HG02642 (cell line): ENCODE measurements around the gene SLC16A3.
"Not testable (repeated sequence)": the region's sequence is repeated elsewhere in the genome, so short reads cannot be mapped to it uniquely, and the experiment has no call there.

ENCODE experiments used
- ATAC-seq: cut with Tn5 transposase; IDR thresholded peaks from one replicate; pipeline ENCODE4 v1.9.1; 2021; ENCODE audit warnings: mild to moderate bottlenecking; ENCODE audit not compliant: unreplicated experiment, poor library complexity

Gene SLC16A3

DNA sequence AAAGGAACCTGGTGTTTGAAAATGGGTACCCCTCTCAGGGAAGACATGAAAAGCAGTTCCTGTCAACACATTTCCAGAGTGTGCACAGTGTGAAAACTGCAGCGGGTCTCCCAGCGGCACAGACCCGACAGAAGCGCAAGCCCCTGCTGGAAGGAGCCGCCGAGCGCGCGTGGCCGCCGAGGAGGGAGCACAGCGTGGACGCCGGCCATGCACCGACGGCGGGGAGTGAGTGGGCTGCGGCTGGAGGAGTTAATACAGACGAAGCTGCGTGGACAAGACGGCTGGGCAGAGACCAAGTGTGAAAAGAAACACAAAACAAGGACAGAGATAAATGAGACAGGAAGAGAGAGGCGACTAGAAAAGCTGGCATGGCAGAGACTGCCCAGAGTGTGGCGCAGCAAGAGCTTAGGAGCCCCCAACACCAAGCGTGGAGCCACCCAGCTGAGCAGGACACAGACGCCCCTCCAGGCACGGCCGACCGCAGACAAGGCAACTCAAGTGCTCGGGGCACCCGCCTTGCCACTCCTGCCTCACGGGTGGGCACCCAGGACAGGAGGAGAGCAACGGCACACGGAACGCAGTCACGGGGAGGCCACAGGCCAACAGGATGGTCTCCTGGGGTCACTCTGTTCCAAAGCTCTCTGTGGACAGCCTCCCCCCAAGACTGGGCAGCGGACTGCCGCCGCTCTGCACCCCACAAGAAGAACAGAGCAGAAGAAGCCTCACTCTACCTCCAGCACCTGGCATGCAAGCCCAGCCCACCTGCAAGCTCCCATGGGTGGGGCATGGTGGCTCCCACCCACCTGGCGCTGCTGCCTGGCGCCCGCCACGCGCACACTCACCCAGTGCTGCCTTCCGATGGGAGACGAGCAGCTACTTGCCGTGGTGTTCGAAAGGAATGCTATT is 16.5 kb downstream of the SLC16A3 start:
- ATAC-seq: no peak

DNA sequence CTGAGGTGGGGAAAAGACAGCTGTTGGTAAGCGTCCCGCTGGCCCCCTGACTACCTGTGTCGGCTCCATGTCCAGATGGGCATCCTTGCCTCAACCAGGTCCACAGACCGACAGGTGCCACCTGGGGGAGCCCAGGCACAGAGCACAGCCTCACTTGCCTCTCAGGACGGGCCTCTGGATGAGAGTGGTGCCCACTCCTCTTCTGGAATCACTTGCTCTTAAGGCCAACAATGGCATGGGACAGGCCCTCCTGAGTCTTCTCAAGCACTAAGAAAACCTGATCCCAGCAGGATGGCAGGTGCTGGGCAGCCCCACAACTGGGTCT is 17.2 kb downstream of the SLC16A3 start:
- no peak for ATAC-seq

DNA sequence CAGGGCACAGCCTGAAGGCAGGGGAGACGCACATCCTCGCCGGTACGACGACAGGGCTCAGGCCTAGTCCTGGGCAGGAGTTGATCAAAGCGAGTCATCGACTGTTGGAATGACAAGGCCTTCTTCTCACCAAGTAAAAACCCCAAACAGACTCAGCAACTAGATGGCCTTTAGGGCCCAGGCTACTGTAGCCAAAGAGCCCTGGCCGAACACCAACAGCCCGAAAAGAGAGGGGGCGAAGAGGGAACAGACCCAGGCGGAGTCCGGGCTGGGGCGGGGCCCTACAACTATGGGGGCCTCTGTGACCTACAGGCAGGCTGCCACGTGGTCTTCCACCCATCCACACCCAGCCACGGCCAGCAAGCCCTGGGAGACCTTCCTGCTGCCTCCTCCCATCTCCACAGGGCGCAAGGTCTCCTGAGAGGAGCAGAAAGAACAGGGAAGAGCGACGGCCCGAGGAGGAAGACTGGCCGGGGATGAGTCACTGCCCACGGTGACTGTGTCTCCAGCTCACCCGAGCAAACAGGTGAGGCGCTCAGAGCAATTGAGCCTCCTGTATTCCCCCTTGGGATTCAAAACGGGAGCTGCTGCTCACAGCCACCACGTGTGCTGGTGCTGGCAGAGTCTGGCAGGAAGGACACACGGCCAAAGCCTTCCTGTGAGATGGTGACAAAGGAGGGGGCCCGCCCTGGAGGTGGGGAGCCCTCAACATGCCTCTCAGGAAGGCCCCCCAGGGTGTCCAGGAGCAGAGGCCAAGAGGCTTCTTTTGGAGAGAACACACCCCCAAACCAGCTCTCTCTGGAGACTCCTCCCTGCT is 17.7 kb downstream of the SLC16A3 start:
- no peak for ATAC-seq

DNA sequence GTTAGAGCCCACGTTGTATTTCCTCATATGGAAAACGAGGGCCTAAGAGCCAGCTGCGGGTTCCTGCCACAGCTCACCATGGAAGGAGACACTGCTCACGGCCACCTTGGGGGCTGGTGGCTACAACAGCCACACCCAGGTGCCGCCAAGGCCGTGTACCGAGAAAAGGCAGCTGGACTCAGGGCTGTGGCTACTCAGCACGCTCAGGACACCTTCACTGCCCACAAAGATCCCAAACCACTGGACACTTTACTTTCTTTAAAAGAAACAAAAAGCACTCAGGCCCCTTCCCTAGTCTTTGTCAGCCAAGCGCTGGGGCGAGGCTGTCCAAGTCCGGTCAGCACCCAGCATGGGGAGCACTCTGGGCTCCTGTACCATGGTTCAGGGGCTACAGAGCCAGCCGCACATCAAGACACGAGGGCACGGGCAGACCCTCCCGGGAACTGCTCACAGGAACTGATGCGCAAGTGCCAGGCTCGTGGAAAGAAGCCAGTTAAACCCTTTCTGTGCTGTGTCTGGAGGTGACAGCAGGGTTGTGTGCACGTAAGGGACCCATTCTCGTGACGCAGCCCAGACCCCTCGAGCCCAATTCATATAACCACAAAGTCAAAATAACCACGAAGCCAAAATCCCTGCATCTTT is 18.5 kb downstream of the SLC16A3 start:
- ATAC-seq: no peak

DNA sequence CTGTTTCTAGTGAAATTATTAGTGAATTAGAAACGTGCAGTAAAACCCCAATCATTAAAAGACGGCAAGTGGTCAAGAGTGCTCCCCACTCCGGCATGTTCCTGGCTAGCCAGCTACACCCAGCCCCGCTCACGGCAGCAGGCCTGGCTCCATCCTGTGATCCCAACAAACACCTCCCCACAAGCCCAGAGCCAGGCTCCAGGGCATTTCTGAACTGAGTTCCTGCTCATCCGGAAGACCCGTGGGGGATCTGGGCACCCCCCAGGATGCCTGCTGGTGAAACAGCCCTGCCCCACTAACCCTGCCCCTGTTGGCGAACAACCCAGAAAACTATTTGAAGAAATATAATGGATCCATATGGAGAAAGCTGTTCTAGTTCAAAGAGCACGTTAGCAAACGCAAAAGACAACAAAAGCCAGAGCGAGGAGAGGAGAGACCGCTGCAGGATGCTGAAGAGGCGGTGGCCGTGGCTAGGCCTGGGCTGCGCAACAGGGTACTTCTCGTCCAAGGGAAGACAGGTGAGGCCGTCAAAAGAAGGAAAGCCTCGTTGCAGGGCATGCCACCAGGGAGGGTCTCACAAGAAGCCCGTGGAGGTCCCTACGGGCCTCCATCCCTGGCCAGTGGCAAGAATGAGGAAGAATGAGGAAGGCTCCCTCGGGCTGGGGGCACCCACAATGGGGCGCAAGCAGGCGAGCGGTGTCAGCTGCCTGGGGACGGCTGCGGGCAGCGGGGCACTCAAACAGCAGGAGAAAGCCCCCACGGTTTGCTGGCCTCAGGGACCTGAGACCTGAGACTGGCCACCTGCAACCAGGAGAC is 19.2 kb downstream of the SLC16A3 start:
- ATAC-seq: no peak

DNA sequence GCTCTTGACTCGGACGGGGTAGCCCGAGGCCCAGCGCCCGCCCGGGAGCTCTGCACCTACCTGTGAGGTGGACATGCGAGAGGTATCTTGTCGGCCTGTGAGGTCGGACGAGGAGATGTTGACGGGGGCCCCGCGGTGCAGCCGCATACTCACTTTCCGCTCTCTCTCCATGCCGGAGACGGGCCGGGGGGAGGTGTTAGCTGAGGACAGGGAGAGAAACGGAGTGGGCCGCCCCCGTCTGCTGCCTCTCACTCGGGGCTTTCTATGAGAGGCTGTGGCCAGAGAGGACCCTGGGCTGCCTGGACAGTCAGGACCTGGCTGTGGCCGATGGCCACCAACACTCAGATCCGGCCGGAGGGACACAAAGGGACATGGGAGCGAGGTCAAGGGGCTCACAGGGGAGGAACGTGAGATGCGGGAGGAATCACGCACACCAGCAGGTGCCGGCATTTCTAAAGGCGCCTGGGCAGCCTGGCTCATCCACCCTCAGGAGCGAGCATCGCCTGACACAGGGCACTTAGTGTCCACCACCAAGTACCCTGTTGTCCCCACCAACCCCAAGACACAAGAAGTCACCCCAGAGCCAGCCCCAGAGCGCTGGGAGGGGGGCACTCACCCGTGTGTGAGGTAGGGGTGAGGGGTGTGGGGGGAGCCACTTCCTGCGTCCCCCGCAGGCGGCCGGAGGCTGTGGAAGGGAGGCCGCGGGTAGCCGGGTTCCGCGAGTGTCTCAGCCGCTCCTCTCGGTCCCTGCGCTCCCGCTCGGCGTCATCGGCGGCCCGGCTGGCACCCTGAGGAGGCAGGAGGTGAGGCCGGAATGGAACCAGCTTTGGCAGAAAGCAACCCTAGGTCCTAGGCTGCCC is 20.2 kb downstream of the SLC16A3 start:
- no peak for ATAC-seq

DNA sequence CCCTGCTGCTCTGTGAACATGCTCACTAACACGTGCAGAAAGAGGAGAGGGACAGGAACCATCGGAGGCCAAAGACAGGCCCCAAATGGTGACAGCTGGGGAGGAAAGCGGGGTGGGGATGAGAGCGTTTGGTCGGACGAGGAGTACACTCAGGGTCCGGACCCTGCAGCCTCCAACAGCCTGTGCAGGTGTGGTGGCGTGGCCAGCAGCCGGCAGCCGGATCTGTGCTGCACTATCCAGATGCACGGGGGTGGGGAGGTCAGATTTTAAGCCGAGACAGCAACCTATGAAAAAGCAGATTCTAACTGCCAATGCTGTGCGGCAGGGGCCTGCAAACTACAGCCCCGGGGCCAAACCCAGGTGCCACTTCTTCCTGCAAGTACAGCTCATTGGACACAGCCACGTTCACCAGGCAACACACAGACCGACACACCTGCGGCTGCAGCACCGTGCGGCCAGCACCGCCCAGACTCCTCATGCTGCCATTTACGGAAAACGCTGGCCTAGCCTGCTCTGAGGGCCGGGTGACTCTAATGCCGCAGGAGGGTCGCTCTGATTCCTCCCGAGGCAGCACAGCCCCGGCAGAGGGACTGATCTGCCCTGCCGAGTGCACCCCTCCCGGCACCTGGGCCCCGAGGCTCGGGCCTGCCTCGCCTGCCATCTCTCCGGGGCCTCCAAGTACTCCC is 21.2 kb downstream of the SLC16A3 start:
- no peak for ATAC-seq

DNA sequence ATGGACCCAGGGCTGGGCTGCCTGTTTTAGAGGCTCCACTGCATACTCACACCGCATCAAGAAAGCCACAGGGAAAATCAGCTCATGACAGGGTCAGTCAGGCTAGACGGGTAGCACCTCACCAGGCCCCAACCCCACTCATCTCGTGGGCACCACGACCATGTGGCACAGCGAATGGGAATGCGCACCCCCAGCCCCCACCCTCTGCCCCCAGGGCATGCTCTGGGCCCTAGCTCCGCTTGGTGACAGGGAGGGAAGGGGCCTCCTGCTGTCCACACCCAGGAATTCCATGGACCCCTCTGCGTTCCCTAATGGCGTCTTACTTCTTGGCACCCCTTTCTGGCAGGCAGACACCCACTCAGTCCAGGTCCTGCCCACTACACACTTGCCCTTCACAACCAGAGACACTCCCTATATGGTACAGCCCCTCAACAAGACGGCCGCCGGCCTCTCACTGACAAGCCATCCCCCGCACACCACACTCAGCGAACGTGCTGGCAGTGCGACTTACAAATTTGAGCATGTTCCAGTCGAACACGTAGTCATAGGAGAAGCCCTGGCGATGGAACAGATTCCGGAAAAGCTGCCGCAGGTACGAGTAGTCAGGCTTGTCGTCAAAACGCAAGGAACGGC is 22.1 kb downstream of the SLC16A3 start:
- ATAC-seq: no peak

DNA sequence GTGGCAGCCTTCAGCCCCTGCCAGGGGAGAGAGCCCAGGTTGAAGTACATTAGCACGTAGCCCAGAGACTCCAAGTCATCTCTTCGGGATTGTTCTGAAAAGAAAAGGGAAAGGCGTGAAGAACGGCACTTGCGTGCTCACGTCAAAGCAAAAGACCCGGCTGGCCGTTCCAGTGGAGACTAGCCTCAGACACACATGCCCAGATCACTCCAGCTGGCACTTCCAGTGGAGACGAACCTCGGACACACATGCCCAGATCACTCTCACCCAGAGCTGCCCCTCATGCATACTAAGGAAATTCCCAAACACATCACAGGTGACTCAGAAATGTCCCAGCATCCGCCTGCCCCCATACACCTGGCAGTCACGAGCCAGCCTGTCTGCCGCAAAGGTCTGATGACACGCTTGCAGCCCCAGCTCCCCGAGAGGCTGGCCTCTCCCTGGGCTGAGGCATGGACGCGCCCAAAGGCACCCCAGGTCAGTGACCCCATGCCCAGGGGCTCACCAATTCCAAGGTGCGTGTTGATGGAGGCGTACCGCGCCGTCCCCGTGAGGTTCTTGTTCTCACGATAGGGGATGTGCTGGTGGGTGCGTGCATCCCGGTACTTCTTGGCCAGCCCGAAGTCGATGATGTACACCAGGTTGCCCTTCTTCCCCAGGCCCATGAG is 23.8 kb downstream of the SLC16A3 start:
- no peak for ATAC-seq

DNA sequence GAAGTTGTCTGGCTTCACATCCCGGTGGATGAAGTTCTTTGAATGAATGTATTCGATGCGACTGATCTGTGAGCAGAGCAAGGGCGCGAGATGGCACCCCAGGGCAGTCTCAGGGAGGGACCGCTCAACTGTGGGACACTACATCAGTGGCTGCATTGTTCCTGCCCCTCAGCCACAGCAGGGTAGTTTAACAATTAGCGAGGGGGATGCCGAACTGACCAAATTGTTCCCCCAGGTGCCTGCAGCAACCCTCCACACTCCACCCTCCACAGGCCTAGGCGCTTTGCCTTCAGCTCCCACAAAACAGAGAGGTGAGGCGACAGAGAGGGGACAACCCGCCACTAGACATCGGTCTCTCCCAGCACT is 24.3 kb downstream of the SLC16A3 start:
- no peak for ATAC-seq

DNA sequence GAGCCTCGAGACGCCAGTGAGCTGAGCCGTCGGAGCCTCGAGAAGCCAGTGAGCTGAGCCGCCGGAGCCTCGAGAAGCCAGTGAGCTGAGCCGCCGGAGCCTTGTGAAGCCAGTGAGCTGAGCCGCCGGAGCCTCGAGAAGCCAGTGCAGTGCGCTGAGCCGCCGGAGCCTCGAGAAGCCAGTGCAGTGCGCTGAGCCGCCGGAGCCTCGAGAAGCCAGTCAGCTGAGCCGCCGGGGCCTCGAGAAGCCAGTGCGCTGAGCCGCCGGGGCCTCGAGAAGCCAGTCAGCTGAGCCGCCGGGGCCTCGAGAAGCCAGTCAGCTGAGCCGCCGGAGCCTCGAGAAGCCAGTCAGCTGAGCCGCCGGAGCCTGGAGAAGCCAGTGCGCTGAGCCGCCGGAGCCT is 25.3 kb downstream of the SLC16A3 start:
- not testable (repeated sequence) for ATAC-seq

DNA sequence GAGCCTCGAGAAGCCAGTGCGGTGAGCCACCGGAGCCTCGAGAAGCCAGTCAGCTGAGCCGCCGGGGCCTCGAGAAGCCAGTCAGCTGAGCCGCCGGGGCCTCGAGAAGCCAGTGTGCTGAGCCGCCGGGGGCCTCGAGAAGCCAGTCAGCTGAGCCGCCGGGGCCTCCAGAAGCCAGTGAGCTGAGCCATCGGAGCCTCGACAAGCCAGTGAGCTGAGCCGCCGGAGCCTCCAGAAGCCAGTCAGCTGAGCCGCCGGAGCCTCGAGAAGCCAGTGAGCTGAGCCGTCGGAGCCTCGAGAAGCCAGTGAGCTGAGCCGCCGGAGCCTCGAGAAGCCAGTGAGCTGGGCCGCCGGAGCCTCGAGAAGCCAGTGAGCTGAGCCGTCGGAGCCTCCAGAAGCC is 25.9 kb downstream of the SLC16A3 start:
- not testable (repeated sequence) for ATAC-seq

DNA sequence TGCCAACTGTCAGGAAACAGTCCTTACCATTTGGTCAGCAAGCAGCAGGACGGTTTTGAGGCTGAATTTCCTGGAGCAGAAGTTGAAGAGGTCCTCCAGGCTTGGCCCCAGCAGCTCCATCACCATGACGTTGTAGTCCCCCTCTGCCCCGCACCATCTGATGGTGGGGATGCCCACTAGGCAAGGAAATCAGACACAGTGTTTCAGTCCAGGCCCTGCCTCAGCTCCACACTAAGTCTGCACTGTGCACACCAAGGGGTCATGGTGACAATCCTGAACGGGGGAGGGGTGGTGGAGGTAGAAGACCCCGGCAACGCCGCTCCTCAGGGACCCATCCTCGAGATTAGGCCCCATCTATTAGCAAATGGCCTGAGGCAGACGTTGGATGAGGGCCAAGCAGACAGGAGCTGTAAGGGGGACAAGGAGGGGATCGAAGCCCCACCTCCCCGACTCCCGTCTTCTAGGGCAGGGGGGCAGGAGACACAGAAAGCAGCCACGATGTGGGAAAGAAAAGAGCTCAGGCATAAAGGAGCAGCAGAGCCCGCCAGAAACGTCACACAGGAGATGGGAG is 26.6 kb downstream of the SLC16A3 start:
- ATAC-seq: no peak

DNA sequence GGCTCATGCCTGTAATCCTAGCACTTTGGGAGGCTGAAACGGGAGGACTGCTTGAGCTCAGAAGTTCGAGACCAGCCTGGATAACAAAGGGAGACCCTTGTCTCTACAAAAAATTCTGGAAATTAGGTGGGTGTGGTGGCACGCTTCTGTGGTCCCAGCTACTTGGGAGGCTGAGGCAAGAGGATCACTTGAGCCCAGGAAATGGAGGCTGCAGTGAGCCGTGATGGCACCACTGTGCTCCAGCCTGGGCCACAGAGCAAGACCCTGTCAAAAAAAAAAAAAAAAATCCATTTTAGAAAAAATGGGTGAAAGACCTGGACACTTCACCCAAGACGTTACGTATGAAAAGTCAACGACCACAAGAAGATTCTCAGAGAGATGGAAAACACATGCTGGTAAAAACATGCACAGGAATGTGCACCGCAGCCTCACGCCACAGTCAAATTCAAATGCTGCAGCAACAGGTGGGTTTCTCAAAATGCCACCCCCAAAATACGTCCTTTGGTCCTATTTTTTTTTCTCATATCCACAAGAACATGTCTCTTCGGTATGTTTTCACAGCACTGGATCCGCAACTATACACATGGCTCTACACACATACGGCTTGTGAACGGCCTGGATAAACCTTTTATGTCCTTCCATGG is 27.5 kb downstream of the SLC16A3 start:
- ATAC-seq: no peak

DNA sequence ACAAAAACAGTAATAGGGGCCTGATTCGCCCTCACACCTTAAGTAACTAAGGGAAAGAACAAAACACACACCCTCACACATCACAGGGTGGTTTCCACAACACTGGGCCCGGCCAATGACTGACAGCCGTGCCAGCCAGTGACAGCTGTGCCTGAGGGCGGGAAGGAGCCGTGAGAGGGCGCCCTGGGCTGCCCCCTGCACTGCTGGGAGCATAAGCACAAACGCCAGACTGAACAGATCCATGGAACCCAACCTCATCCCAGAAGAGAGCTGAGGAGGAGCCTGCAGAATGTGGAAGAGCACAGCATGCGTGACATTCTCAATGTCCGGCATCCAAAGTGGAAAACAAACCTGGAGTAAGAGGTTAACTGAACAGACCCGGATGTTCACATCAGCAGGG is 28.6 kb downstream of the SLC16A3 start:
- no peak for ATAC-seq

DNA sequence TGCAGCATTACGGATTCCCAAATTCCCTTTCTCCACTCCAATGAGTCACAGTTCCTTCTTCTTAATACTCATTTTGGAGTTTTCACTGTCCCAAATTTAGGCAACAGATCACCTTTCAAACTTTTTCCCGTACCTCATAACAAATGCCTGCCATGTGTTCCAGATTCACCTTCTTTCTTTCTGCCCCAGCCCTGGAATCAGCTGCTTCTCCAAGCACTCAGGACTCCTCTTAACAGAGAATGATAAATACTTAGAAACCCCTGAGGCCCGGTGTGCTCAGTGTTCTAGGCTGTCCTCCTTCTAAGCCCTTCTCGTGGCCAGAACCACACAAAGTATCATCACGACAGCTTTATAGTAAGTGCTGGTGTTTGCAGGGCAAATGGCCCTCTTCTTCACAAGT is 29.7 kb downstream of the SLC16A3 start:
- no peak for ATAC-seq
